ENCODE measurements around the gene TMEM156. TPM values are rescaled to one million over a fixed set of nuclear protein-coding genes. Genes with fewer than 3 reads are reported as not detected.
A peak's percentile ranks its signal among the peaks of the same experiment; 100 is the strongest.

Gene TMEM156
- total RNA-seq, 3 donors from 2014 or later = 0.44 to 1.3 (median 0.94) TPM

DNA sequence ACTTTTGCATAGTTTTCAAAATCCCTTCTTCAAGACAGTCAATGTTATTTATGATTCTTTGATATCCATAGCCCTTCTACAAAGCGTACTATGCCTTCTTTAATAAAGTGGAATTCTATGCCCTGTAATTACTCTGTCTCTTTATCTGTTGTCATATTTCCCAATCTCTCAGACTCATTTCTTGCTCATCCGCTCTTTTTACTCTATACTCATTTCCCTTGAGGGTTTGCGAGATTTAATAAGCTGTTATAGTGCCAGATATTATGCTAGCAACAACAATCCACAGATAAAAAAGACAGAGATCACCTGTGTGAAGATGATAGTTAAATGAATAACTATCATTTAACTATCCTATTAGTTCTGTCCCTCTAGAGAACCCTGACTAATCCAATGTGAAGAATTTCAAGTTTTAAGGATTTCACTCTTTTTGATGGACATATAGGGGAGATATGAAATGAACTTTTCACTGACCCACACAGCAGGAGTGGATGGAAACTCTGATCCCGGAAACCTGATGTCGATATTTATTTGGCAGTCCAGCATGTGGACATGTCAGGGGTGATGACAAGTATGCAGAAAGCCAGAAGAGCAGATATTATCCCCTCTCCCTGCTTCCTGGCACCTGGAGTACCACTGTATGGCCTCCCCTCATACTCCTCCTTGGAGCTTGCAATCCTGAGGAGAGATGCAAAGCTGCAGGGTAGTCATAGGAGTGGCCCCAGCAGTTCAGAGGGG is 49.7 kb downstream of the TMEM156 start:
- ATAC-seq (no peak), DNase-seq (no peak)
- Histone ChIP-seq H3K4me3 (no peak overlapping the region), H3K4me1 (ENCODE audit: low read depth) (no peaks in the 10 kb centered on the region), H3K9me3 (no peaks in the 10 kb centered on the region), H3K36me3 (ENCODE audit: low read depth) (no peaks in the 10 kb centered on the region)
- intact Hi-C loops (cut with DNase I, micrococcal nuclease) = no loop called here
- TF ChIP-seq, protein P1, sequence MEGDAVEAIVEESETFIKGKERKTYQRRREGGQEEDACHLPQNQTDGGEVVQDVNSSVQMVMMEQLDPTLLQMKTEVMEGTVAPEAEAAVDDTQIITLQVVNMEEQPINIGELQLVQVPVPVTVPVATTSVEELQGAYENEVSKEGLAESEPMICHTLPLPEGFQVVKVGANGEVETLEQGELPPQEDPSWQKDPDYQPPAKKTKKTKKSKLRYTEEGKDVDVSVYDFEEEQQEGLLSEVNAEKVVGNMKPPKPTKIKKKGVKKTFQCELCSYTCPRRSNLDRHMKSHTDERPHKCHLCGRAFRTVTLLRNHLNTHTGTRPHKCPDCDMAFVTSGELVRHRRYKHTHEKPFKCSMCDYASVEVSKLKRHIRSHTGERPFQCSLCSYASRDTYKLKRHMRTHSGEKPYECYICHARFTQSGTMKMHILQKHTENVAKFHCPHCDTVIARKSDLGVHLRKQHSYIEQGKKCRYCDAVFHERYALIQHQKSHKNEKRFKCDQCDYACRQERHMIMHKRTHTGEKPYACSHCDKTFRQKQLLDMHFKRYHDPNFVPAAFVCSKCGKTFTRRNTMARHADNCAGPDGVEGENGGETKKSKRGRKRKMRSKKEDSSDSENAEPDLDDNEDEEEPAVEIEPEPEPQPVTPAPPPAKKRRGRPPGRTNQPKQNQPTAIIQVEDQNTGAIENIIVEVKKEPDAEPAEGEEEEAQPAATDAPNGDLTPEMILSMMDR (IDR thresholded peaks at IDR 0.05) = no peak

DNA sequence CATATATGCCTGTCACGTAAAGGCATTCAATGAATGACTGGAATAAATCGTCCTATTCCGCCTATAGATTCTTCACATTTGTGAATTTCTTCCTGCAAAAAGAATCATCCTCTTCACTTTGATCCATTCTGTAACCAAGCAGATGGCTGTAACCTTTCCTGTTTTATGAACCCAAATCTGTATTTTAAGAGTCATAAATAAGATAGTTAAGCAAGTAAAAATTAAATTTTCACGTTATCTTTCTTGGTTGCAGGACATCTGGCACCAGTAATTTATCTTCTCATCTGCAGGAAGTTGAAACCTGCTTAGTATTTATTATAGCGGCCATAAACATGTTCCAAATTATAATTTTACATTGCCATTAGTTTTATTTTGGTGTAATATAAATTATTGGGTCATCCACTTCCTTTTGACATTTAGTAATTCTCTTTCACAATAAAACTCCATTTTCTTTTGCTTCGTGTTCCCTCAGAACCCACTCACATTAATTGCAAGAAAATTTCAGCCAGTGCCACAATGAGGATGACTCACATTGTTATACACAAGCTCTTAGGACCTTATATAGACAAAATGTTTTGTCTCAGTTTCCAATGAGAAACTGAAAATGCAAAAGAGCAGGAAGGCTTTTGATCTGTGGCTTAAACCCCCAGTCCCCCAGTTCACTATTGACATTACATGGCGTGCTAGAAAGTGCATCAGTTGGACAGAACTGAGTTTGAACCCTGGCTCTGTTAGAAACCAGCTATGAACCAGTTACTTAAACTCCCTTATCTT is 51.1 kb downstream of the TMEM156 start:
- intact Hi-C loops (cut with DNase I, micrococcal nuclease) = no loop called here
- Histone ChIP-seq H3K4me1 (ENCODE audit: low read depth) (no peaks in the 10 kb centered on the region), H3K36me3 (ENCODE audit: low read depth) (no peaks in the 10 kb centered on the region), H3K9me3 (no peaks in the 10 kb centered on the region), H3K4me3 (no peak overlapping the region)
- TF ChIP-seq, protein P1 (IDR thresholded peaks at IDR 0.05) = no peak
- DNase-seq = no peak
- peak; percentile 24 for ATAC-seq

DNA sequence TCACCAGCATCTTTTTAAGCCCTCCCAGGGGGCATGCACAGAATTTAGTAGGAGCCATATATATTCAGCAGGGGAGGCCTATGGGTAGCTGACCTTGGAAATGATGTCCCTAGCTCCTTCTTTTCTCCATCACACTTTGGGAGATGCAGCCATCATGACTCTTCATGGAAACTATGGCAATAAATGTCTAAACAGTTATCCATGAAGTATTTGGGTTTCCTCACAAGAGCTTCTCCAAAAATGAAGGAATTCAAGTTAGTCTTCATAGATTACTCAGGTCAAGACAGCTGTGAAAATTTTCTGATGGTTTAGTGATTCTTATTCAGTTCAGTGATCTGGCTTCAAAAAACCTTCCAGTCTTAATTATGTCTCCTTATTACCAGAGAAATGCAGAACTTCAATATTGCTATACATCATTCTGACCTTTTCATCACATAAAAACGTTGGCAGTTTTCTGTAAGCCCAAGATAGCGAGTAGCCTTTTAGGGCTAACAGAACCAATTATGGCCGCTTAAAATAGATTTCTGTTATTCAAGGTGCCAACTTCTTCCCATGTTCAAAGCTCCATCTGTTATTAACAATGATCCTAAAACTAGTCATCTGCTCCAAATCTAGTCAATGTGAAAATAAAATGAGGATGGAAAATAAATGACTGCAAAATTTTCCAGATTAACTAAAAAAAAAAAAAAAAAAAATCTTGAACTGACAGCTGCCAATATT is 52.5 kb downstream of the TMEM156 start:
- Histone ChIP-seq H3K4me3 (no peak overlapping the region), H3K36me3 (ENCODE audit: low read depth) (no peaks in the 10 kb centered on the region), H3K4me1 (ENCODE audit: low read depth) (no peaks in the 10 kb centered on the region), H3K9me3 (no peaks in the 10 kb centered on the region)
- DNase-seq (no peak), ATAC-seq (no peak)
- TF ChIP-seq, protein P1 (IDR thresholded peaks at IDR 0.05) = no peak
- intact Hi-C loops (cut with DNase I, micrococcal nuclease) = no loop called here

DNA sequence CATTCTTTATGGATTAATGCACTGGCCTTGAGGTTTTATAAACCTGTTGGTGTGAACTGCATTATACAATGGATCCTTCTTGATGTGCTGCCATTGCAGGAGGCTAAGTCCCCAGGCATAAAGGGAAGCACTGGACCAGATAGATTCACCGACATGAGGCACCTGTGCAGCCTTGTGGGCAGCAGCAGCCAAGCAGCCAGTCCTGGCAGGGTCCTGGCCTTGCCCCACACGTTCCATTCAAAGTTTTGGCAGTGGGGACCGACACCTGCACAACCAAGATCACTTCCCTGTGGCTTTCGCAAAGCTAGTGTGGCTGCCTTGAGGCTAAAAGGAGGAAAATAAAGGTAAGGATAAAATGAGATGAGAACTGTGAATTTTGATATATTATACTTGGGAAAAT is 53.1 kb downstream of the TMEM156 start:
- intact Hi-C loops (cut with DNase I, micrococcal nuclease) = no loop called here
- TF ChIP-seq, protein P1 (IDR thresholded peaks at IDR 0.05) = no peak
- no peak for ATAC-seq
- no peaks in the 10 kb centered on the region for H3K4me1 ChIP-seq (ENCODE audit: low read depth)
- no peak overlapping the region for H3K4me3 ChIP-seq
- DNase-seq = no peak
- H3K36me3 ChIP-seq (ENCODE audit: low read depth) = no peaks in the 10 kb centered on the region
- H3K9me3 ChIP-seq = no peaks in the 10 kb centered on the region

DNA sequence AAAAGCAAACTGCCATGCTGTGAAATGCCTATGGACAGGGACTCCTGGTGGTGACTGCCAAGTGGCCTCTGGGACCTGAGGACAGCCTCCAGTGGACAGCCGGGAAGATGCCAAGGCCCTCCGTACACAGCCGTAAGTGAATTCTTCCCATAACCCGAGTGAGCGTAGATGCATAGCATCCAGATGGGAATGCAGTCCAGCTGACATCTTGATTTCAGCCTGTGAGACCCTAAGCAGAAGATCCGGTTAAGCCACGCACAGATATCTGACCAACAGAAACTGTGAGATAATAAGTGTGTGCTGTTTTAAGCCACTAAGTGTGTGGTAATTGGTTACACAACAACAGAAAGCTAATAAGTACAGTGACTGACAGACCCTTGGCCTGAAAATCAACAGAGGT is 55.9 kb downstream of the TMEM156 start:
- DNase-seq = no peak
- no peaks in the 10 kb centered on the region for H3K4me1 ChIP-seq (ENCODE audit: low read depth)
- no peak for ATAC-seq
- H3K36me3 ChIP-seq (ENCODE audit: low read depth) = no peaks in the 10 kb centered on the region
- intact Hi-C loops (cut with DNase I, micrococcal nuclease) = no loop called here
- H3K4me3 ChIP-seq = no peak overlapping the region
- TF ChIP-seq, protein P1 (IDR thresholded peaks at IDR 0.05) = no peak
- H3K9me3 ChIP-seq = no peaks in the 10 kb centered on the region
